Neural crest cell (in vitro differentiated cells): ENCODE measurements around the gene CFAP107. TPM values are rescaled to one million over a fixed set of nuclear protein-coding genes. Genes with fewer than 3 reads are reported as not detected.

Experiments used
- DNase-seq: peaks from one replicate; pipeline ENCODE4 v3.0.0; 2021; ENCODE audit warnings: low read depth, mixed read lengths, low spot score
- H3K27ac Mint-ChIP-seq: one replicate; pipeline ENCODE4 v1.8.0; 2021; ENCODE audit warnings: mild to moderate bottlenecking, mixed read lengths; ENCODE audit not compliant: unreplicated experiment
- H3K27me3 Mint-ChIP-seq: 2 replicates; pipeline ENCODE4 v1.8.0; 2021; ENCODE audit warnings: low read depth, mild to moderate bottlenecking, mixed read lengths
- H3K36me3 Mint-ChIP-seq: 2 replicates; pipeline ENCODE4 v1.8.0; 2021; ENCODE audit warnings: low read depth, mild to moderate bottlenecking, mixed read lengths
- H3K4me1 Mint-ChIP-seq: 2 replicates; pipeline ENCODE4 v1.8.0; 2021; ENCODE audit warnings: mixed read lengths
- H3K4me3 Mint-ChIP-seq: one replicate; pipeline ENCODE4 v1.8.0; 2021; ENCODE audit warnings: mild to moderate bottlenecking, mixed read lengths
- H3K9me3 Mint-ChIP-seq: 2 replicates; pipeline ENCODE4 v1.8.0; 2021; ENCODE audit warnings: mixed read lengths
- CTCF ChIP-seq: fragments of 200-600 bp; sonication (generic); conservative IDR thresholded peaks from 2 replicates; pipeline ENCODE4 v1.5.0; 2021; ENCODE audit warnings: antibody characterized with exemption, mild to moderate bottlenecking
- total RNA-seq: library from RNA; stranded (reverse); gene quantifications from 2 replicates; pipeline ENCODE4 v1.2.1, GENCODE V29; 2021

Gene CFAP107
- total RNA-seq, 1 donor from 2014 or later = not detected

GRCh38 chr1:12708396-12709090, 37.5 kb upstream of the CFAP107 start:
- Mint-ChIP-seq H3K27ac (no peak overlapping the region), H3K4me1 (peaks cover 2% of the 10 kb centered on the region), H3K9me3 (peaks cover 3% of the 10 kb centered on the region), H3K27me3 (peaks cover 7% of the 10 kb centered on the region), H3K4me3 (no peak overlapping the region), H3K36me3 (no peaks in the 10 kb centered on the region)
- no peak for TF ChIP-seq CTCF
- DNase-seq = no peak

GRCh38 chr1:12709091-12709491, 36.9 kb upstream of the CFAP107 start:
- Mint-ChIP-seq H3K4me1 (peaks cover 6% of the 10 kb centered on the region), H3K36me3 (no peaks in the 10 kb centered on the region), H3K27me3 (peaks cover 4% of the 10 kb centered on the region), H3K9me3 (peaks cover under 1% of the 10 kb centered on the region), H3K4me3 (no peak overlapping the region), H3K27ac (no peak overlapping the region)
- TF ChIP-seq CTCF = no peak
- no peak for DNase-seq

- Mint-ChIP-seq H3K27ac (no peak overlapping the region), H3K36me3 (no peaks in the 10 kb centered on the region), H3K27me3 (peaks cover 4% of the 10 kb centered on the region), H3K4me3 (no peak overlapping the region), H3K4me1 (peaks cover 6% of the 10 kb centered on the region), H3K9me3 (no peaks in the 10 kb centered on the region)
- DNase-seq = no peak
- no peak for TF ChIP-seq CTCF
Measured at GRCh38 chr1:12709696-12710095, 36.3 kb upstream of the CFAP107 start.

GRCh38 chr1:12711536-12711935, 34.5 kb upstream of the CFAP107 start:
- Mint-ChIP-seq H3K4me1 (peaks cover 13% of the 10 kb centered on the region), H3K4me3 (no peak overlapping the region), H3K27me3 (peaks cover 4% of the 10 kb centered on the region), H3K27ac (no peak overlapping the region), H3K36me3 (no peaks in the 10 kb centered on the region), H3K9me3 (no peaks in the 10 kb centered on the region)
- TF ChIP-seq CTCF = no peak
- no peak for DNase-seq

GRCh38 chr1:12712076-12712475, 33.9 kb upstream of the CFAP107 start:
- no peak for TF ChIP-seq CTCF
- H3K27me3 Mint-ChIP-seq = peaks cover 4% of the 10 kb centered on the region
- H3K27ac Mint-ChIP-seq = no peak overlapping the region
- H3K4me3 Mint-ChIP-seq = no peak overlapping the region
- DNase-seq = no peak
- H3K36me3 Mint-ChIP-seq = no peaks in the 10 kb centered on the region
- no peaks in the 10 kb centered on the region for H3K9me3 Mint-ChIP-seq
- H3K4me1 Mint-ChIP-seq = peaks cover 13% of the 10 kb centered on the region
